ENCODE measurements around the gene NR6A1. TPM values are rescaled to one million over a fixed set of nuclear protein-coding genes. Genes with fewer than 3 reads are reported as not detected.

Gene NR6A1
- total RNA-seq, 1 donor from 2014 or later, result 5.0 TPM

- DNase-seq (ENCODE audit: low spot score), result no peak
These were observed 298.3 kb downstream of the NR6A1 start for GRCh38 chr9:124472770-124473169.

GRCh38 chr9:124471761-124472160, 299.4 kb downstream of the NR6A1 start:
- DNase-seq (ENCODE audit: low spot score), result no peak

- no peak for DNase-seq (ENCODE audit: low spot score)
These were observed 300.4 kb downstream of the NR6A1 start for GRCh38 chr9:124470726-124471125.

- no peak for DNase-seq (ENCODE audit: low spot score)
These were observed 300.8 kb downstream of the NR6A1 start for GRCh38 chr9:124470306-124470705.

GRCh38 chr9:124469011-124469832, 301.9 kb downstream of the NR6A1 start:
- DNase-seq (ENCODE audit: low spot score), result no peak

GRCh38 chr9:124468061-124468740, 302.9 kb downstream of the NR6A1 start:
- DNase-seq (ENCODE audit: low spot score), result no peak

- no peak for DNase-seq (ENCODE audit: low spot score)
These were observed 303.6 kb downstream of the NR6A1 start for GRCh38 chr9:124467410-124468060.

Other genes starting within 250 kb of the NR6A1 start
- 13.1 TPM for gene OLFML2A, start 5.8 kb upstream of the NR6A1 start, total RNA-seq
- gene WDR38, start 82.1 kb upstream of the NR6A1 start, total RNA-seq, result not detected
- gene RPL35, start 90.6 kb upstream of the NR6A1 start, total RNA-seq, result 1,601 TPM
- 36.5 TPM for gene ARPC5L, start 90.8 kb upstream of the NR6A1 start, total RNA-seq
- 25.1 TPM for gene GOLGA1, start 169.8 kb upstream of the NR6A1 start, total RNA-seq

Data from ureter (tissue), 1 donor.